ENCODE data around the gene KCNA2.

Gene KCNA2

DNA sequence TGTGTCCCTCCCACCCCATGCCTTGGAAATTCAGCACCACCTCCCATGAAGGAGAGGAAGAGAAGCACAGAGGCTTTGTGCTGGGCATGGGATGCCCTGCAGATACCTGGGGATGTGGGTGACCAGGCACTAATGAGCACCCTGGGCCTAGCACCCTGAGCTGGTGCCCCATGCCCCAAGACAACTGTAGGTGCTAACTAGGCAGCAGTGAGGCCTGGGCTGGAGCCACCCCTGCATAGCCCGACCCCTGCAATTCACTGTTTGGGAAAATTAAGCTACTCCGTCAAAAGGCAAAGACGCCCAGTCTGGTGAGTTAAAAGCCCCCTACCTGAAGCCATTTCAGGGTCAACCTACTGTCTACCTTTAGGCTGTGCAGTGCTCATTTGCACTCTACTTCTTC is 5.4 kb downstream of the KCNA2 start:
- Histone ChIP-seq H3K4me3 (ENCODE audit: low read depth in 1 of 2, low read length in 1 of 2) (no peak overlapping the region), H3K36me3 (no peaks in the 10 kb centered on the region), H3K27ac (no peak overlapping the region), H3K4me1 (ENCODE audit: control insufficient read depth in 1 of 2, insufficient read depth in 1 of 2, low read depth in 1 of 2, low read length in 1 of 2) (no peaks in the 10 kb centered on the region), H3K9me3 (no peaks in the 10 kb centered on the region), H3K27me3 (peaks cover 67% of the 10 kb centered on the region)
- TF ChIP-seq, protein P1, sequence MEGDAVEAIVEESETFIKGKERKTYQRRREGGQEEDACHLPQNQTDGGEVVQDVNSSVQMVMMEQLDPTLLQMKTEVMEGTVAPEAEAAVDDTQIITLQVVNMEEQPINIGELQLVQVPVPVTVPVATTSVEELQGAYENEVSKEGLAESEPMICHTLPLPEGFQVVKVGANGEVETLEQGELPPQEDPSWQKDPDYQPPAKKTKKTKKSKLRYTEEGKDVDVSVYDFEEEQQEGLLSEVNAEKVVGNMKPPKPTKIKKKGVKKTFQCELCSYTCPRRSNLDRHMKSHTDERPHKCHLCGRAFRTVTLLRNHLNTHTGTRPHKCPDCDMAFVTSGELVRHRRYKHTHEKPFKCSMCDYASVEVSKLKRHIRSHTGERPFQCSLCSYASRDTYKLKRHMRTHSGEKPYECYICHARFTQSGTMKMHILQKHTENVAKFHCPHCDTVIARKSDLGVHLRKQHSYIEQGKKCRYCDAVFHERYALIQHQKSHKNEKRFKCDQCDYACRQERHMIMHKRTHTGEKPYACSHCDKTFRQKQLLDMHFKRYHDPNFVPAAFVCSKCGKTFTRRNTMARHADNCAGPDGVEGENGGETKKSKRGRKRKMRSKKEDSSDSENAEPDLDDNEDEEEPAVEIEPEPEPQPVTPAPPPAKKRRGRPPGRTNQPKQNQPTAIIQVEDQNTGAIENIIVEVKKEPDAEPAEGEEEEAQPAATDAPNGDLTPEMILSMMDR (IDR thresholded peaks at IDR 0.05), result no peak

DNA sequence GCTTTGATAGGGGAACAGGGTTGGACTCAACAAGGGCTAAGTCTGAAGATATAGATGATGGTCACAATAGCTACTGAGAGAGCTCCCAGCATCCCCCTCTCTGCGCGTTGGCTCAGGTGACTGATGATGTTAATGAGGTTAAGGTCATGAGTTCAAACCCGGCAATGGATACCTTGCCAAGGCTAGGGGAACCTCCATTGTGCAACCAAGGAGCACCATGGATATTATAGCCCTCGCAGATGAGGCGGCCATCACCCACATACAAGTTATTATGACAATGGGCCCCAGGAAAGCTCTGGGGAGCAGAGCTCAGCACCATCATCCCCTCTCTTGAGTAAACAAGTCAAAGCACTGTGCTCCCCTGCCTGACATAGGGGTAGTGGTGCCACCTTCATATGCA is 8.2 kb downstream of the KCNA2 start:
- TF ChIP-seq, protein P1 (IDR thresholded peaks at IDR 0.05), result no peak
- H3K9me3 ChIP-seq, result no peaks in the 10 kb centered on the region
- no peaks in the 10 kb centered on the region for H3K4me1 ChIP-seq (ENCODE audit: control insufficient read depth in 1 of 2, insufficient read depth in 1 of 2, low read depth in 1 of 2, low read length in 1 of 2)
- no peak overlapping the region for H3K27ac ChIP-seq
- H3K4me3 ChIP-seq (ENCODE audit: low read depth in 1 of 2, low read length in 1 of 2), result no peak overlapping the region
- H3K27me3 ChIP-seq, result peaks cover 63% of the 10 kb centered on the region
- H3K36me3 ChIP-seq, result no peaks in the 10 kb centered on the region

DNA sequence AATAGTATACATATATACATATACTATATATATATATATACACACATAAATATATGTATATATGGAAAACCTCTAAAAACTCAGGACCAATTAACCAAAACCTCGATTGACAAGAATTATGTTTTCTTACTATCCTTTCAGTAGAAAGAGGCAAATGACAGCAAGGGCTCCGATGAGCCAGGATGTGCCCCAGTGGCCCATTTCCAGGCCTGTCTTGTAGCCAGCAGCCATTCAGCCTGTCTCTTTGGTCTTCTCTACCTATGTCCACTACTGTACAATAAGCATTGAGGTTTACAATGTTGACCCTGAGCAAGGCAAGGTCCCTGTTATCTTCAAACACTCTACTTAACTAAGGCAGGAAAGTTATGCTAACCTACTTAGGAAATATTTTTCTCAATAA is 9.8 kb downstream of the KCNA2 start:
- Histone ChIP-seq H3K4me1 (ENCODE audit: control insufficient read depth in 1 of 2, insufficient read depth in 1 of 2, low read depth in 1 of 2, low read length in 1 of 2) (no peaks in the 10 kb centered on the region), H3K27me3 (peaks cover 65% of the 10 kb centered on the region), H3K4me3 (ENCODE audit: low read depth in 1 of 2, low read length in 1 of 2) (no peak overlapping the region), H3K27ac (no peak overlapping the region), H3K36me3 (no peaks in the 10 kb centered on the region), H3K9me3 (no peaks in the 10 kb centered on the region)
- TF ChIP-seq, protein P1 (IDR thresholded peaks at IDR 0.05), result no peak

GRCh38 chr1:110595353-110595710 is 10.8 kb downstream of the KCNA2 start:
- H3K27ac ChIP-seq, result no peak overlapping the region

DNA sequence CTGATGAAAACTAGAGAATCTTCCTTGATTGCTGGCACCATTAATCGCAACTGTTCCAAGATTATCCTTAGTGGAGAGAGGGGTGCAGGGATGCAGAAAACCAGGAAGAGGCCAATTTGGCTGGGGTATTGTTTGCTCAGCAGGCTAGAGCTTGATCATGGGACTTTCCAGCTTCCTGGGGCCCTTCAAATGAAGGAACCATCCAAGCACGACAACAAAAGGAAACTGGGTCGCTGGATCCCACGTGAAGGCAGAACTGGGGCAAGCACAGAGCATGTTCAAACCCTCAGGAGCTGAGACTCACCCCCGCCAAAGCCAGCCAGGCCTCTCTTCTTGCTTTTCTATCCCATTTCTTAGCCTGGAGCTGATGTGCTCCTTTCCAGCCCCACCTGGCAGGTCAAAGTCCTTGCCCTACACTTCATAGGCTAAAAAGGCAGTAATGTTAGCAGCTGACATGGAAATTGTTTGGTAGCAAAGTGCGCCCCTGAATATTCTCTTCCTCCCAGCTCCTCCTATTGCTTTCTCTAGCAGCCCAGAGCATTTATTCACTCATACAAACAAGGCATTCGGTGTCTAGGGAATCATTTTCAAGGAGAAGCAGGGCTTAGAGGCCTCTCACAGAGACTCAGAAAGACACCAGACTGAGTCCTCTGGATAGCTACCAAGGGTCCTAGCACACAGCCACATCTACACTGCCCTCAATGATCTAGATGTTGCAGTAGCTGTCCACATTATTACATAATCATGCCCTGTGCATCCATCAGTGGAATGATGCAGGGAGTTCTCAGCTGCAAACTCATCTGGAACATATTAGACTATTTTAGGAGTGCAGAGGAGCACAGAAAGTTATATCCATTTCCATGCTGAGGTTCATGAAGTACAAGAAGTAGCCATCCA is 11.5 kb downstream of the KCNA2 start:
- H3K4me1 ChIP-seq (ENCODE audit: control insufficient read depth in 1 of 2, insufficient read depth in 1 of 2, low read depth in 1 of 2, low read length in 1 of 2), result no peaks in the 10 kb centered on the region
- H3K27me3 ChIP-seq, result peaks cover 61% of the 10 kb centered on the region
- TF ChIP-seq, protein P1 (IDR thresholded peaks at IDR 0.05), result no peak
- H3K9me3 ChIP-seq, result no peaks in the 10 kb centered on the region
- no peak overlapping the region for H3K4me3 ChIP-seq (ENCODE audit: low read depth in 1 of 2, low read length in 1 of 2)
- no peak overlapping the region for H3K27ac ChIP-seq
- no peaks in the 10 kb centered on the region for H3K36me3 ChIP-seq

More at GRCh38 chr1:110595353-110595710, 10.8 kb downstream of the KCNA2 start:
- Histone ChIP-seq H3K4me1 (ENCODE audit: control insufficient read depth in 1 of 2, insufficient read depth in 1 of 2, low read depth in 1 of 2, low read length in 1 of 2) (no peaks in the 10 kb centered on the region), H3K9me3 (no peaks in the 10 kb centered on the region), H3K27me3 (peaks cover 65% of the 10 kb centered on the region), H3K36me3 (no peaks in the 10 kb centered on the region), H3K4me3 (ENCODE audit: low read depth in 1 of 2, low read length in 1 of 2) (no peak overlapping the region)
- TF ChIP-seq, protein P1 (IDR thresholded peaks at IDR 0.05), result no peak
